GM18868 (cell line): Measurements from ENCODE around the gene SULT1C4.

ENCODE experiments used
- ATAC-seq: cut with Tn5 transposase; IDR thresholded peaks from one replicate; pipeline ENCODE4 v1.9.1; 2021; ENCODE audit warnings: mild to moderate bottlenecking, moderate library complexity; ENCODE audit not compliant: unreplicated experiment

Gene SULT1C4

GRCh38 chr2:108369153-108369552, 8.6 kb upstream of the SULT1C4 start:
- no peak for ATAC-seq

- ATAC-seq, result peak; percentile 72
Observed at GRCh38 chr2:108370080-108370479, 7.7 kb upstream of the SULT1C4 start.

- no peak for ATAC-seq
Observed at GRCh38 chr2:108376774-108377173, 980 bp upstream of the SULT1C4 start.

GRCh38 chr2:108377401-108377800, 353 bp upstream of the SULT1C4 start:
- ATAC-seq, result no peak

GRCh38 chr2:108378851-108379250, 1.1 kb downstream of the SULT1C4 start:
- no peak for ATAC-seq

GRCh38 chr2:108382196-108382595, 4.4 kb downstream of the SULT1C4 start:
- ATAC-seq, result no peak

- ATAC-seq, result peak; percentile 53
Observed at GRCh38 chr2:108383146-108383830, 5.5 kb downstream of the SULT1C4 start.

GRCh38 chr2:108384662-108385393, 7.1 kb downstream of the SULT1C4 start:
- ATAC-seq, result no peak

GRCh38 chr2:108385411-108386071, 7.8 kb downstream of the SULT1C4 start:
- ATAC-seq, result no peak

- ATAC-seq, result no peak
Observed at GRCh38 chr2:108388045-108388444, 10.3 kb downstream of the SULT1C4 start.

GRCh38 chr2:108390340-108390739, 12.6 kb downstream of the SULT1C4 start:
- ATAC-seq, result no peak

GRCh38 chr2:108392029-108392428, 14.3 kb downstream of the SULT1C4 start:
- no peak for ATAC-seq

GRCh38 chr2:108393197-108393596, 15.4 kb downstream of the SULT1C4 start:
- no peak for ATAC-seq

GRCh38 chr2:108395155-108395554, 17.4 kb downstream of the SULT1C4 start:
- ATAC-seq, result no peak

GRCh38 chr2:108396845-108397244, 19.1 kb downstream of the SULT1C4 start:
- ATAC-seq, result no peak

GRCh38 chr2:108399479-108399878, 21.7 kb downstream of the SULT1C4 start:
- no peak for ATAC-seq

GRCh38 chr2:108401800-108402199, 24.0 kb downstream of the SULT1C4 start:
- no peak for ATAC-seq

GRCh38 chr2:108403494-108403893, 25.7 kb downstream of the SULT1C4 start:
- ATAC-seq, result no peak

GRCh38 chr2:108404784-108405397, 27.1 kb downstream of the SULT1C4 start:
- no peak for ATAC-seq

GRCh38 chr2:108407864-108408729, 30.3 kb downstream of the SULT1C4 start:
- ATAC-seq, result no peak

GRCh38 chr2:108409768-108410167, 32.0 kb downstream of the SULT1C4 start:
- no peak for ATAC-seq
